ENCODE results near the gene DPYSL3.
A peak's percentile ranks its signal among the peaks of the same experiment; 100 is the strongest.

The DPYSL3 gene

GRCh38 chr5:147403651-147404640 is 105.9 kb downstream of the DPYSL3 start:
- DNase-seq (ENCODE audit: low read depth): peak; percentile 86

DNA sequence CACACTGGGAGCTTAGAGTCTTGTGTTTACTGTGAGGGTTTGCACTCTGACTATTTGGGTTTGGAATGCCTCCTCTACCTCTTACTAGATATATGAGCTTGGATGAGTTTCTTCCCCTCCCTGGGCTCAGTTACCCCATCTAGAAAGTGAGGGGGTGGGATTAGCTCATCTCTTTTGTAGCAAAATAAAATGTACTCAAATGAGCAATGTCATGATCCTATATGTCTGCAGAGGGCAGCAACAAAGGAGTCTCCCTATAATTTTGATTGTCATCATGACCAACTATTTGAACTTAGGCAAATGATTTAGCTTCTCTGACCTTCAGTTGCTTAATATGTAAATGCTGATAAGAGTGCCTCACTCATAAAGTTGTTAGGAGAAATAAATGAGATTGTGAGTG is 109.0 kb downstream of the DPYSL3 start:
- DNase-seq (ENCODE audit: low read depth): no peak

DNA sequence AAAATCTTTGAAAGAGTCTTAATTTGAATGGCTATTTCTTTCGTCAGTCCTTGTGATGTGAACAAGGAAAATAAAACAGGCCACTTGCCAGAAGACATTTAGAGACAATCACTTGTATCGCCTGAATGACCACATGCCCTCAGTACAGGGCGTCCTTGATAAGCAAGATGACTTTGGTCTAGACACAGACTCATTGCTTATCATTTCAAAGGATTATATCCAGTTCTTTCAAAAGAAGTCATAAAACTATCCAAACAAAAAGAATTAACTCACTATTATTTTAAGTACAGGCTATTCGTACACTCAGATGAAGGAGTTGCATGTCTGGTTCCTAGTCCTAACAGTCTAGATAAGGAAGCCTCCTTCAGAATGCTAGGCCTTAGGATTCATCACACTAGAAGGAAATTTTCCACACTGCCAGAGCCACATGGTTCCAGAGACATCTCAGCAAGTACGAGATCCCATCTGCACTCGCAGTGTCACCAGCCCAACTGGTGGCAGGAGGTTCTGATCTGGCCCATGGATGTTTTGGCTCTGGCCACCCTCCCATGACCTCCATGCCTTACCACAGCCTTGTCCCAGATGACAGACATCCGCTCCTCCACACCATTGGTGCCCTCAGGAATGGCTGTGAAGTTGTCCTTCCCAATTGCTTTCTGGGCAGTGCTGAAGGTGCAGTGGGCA is 109.6 kb downstream of the DPYSL3 start:
- no peak for DNase-seq (ENCODE audit: low read depth)

- peak; percentile 61 for DNase-seq (ENCODE audit: low read depth)
Measured at GRCh38 chr5:147398860-147399259, 111.0 kb downstream of the DPYSL3 start.

DNA sequence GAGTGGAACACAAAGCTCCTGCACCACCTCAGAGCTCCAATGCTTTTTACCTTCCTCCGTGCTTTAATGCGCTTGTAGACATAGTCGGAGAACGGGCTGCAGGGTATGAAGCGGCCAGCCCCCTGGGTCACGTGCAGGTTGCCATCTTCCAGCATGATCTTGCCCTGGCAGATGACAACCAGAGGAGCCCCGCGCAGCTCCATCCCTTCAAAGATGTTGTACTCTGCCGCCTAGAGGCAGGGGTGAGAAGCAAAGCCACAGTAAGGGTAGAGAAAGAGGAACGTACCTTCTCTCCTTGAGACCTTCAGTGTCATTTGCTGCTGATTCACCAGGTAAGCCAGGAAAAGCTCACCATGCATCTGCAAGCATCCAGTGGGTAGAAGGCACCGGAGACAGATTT is 112.3 kb downstream of the DPYSL3 start:
- no peak for DNase-seq (ENCODE audit: low read depth)

- no peak for DNase-seq (ENCODE audit: low read depth)
Measured at GRCh38 chr5:147396070-147396823, 113.6 kb downstream of the DPYSL3 start.

DNA sequence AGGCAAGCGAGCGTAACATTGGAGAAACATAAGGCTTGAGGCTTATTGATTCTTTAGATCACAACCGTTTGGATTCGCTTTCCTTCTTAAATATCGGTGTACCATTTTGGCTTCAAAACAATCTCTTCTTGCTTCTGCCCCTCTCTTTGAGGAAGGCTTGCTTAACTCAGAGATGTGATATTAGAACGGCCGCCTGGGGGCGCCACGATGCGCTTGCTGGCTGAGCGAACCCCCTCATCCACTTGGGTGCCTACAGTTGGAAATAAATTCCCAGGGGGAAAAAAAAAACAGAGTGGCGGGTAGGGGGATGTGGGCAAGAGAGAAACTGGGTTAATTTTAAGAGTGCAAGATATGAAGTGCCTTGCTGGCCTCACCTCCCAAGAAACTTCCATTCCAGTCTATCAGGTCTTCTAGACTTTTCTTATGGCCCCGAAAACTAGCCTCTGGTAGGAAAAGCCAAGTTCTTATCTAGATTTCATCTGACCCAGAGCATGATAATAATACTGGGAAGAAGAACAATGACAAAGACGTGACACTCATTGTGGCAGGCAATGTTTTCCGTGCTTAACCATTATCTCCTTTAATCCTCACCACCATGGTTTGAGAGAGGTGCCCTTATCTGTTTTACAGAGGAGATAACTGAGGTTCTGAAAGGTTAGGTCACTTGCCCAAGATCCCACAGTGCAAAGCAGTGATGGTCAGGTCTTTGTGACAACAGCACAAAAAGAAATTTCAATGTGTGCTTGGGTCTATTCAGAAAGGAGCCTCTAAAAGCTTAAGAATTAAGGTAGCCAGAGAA is 115.8 kb downstream of the DPYSL3 start:
- DNase-seq (ENCODE audit: low read depth): no peak

DNA sequence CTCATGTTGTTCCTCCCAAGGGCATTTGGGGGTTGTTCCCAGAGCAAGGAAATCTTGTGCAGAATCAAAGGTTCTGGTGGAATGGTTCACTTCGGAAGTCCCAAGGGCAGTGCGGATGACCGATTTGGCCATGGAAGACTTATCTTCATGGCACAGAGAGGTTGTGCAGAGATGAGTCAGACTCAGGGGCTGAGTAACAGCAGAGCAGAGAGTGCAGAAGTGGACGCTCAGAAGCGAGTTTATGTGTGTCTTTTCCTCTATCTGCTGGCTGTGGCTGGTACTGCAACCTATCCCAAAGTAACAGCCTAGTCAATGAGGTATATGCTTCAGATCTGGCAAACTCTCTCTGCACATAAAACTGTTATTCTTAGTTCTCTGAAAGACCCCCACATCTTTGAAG is 118.1 kb downstream of the DPYSL3 start:
- DNase-seq (ENCODE audit: low read depth): peak; percentile 47

DNA sequence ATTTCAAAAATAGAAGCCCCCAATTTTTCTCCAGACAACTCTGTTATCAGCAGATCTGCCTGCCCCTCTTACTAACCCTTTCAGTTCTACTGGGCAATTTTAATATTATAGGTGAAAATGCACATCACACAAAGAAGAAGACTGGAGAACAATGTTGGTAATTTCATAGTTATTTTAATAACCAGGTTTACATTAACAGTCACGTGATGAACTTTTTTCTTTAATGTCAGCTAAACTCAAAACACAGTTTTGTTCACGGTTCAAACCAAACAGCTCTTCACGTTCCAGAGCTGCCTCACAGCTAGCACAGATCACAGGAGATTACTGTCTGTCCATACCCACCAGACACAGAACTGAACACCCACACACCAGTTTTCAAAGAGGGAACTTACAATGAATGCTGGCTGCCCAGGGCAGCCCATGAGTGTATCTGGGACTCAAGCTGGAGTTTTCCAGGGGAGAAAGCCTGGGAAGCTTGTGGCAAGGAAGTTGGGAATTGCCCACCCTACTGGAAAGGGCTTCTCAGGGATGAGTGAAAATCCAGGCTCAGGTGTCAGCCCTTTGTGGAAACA is 119.1 kb downstream of the DPYSL3 start:
- DNase-seq (ENCODE audit: low read depth): no peak

DNA sequence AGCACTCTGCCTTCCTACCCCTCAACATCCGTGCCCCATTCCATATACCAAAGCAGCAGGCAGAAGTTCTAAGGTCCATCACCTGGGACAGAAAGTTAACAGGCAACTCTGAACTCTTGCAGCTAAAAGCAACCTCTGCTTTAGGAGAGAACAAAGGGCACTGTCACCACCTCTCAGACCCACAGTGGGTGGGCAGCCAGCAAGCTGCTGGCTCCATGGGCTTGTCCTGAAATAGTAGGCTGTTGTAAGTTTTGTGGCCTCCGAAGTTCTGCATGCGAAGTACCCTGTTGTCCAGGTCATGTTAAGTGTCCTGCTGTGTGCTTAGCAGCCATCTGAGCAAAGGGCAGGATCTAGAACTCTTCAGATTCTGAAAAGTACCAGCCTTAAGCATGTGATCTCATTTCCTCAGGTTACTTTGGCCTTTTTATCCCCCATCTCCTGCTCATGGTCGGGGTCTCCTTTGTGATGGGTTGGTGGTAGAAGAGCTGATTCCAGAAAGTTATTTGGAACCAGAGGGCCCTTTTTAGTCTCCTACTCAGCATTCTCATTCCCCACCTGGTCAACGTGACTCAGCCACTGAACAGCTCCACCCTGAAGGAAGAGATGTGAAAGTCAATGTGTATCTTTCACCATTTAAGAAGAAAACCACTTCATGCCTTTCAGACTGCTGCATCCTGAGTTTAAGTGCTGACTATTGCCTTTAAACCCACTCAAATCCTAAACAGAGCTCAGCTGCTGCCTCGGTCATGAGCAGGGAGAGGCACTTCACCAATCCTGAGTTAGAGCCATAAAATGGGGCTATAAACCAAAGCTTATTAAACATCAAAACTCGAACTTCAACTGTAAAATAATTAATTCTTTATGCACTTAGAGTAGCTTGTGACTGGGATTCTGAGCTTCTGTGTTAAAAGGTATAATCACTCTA is 121.4 kb downstream of the DPYSL3 start:
- no peak for DNase-seq (ENCODE audit: low read depth)

GRCh38 chr5:147387109-147387508 is 122.8 kb downstream of the DPYSL3 start:
- no peak for DNase-seq (ENCODE audit: low read depth)

- no peak for DNase-seq (ENCODE audit: low read depth)
Measured at GRCh38 chr5:147384346-147385193, 125.3 kb downstream of the DPYSL3 start.

GRCh38 chr5:147382776-147383175 is 127.1 kb downstream of the DPYSL3 start:
- DNase-seq (ENCODE audit: low read depth): no peak

DNA sequence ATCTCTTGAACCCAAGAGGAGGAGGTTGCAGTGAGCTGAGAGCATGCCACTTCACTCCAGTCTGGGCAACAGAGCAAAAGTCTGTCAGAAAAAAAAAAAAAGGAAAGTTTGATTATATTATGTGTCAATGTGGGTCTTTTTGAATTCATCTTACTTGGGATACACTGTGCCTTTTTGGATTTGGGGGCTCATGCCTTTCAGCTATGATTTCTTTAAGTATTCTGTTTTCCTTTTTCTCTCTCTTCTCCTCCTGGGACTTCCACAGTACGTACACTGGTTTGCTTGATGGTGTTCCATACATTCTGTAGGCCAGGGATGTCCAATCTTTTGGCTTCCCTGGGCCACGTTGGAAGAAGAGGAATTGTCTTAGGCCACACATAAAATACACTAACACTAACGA is 128.3 kb downstream of the DPYSL3 start:
- DNase-seq (ENCODE audit: low read depth): no peak

DNA sequence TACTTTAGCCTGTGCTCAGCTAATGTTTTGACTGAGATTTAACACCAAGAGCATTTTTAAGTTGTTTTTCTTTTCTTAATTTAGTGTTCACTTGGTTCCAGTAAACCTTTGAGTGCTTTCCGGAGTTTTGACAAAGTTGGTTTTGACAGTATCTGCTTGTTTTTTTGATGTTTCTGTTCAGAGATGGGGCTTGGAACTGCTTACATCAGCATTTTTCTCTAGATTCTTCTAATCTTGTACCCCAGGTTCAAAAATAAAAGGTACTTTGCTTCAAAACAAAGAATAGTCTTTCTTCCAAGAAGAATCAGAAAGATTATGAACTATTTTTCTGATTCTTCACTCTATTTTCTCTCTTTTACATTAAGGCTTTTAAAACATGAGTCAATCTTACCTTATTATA is 132.2 kb downstream of the DPYSL3 start:
- no peak for DNase-seq (ENCODE audit: low read depth)

- no peak for DNase-seq (ENCODE audit: low read depth)
Measured at GRCh38 chr5:147375151-147375550, 134.7 kb downstream of the DPYSL3 start.

GRCh38 chr5:147373328-147373727 is 136.5 kb downstream of the DPYSL3 start:
- no peak for DNase-seq (ENCODE audit: low read depth)

DNA sequence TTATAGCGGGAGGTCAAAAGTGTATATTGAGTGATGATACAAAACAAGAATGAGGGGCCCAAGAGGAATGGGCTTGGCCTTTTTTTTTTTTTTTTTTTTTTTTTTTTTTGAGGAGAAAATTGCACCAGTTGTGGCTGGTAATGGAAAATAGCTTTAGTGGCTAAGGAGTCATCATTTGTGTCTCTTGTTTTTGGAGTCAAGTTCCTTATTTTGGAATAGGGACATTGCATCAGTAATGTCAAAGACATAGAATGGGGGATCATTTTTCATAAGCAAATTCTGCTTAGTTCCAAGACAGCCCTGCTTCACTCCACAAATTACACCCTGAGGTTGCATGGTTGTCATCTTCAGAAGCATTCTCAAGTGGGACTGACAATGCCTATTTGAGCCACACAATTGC is 137.7 kb downstream of the DPYSL3 start:
- no peak for DNase-seq (ENCODE audit: low read depth)

DNA sequence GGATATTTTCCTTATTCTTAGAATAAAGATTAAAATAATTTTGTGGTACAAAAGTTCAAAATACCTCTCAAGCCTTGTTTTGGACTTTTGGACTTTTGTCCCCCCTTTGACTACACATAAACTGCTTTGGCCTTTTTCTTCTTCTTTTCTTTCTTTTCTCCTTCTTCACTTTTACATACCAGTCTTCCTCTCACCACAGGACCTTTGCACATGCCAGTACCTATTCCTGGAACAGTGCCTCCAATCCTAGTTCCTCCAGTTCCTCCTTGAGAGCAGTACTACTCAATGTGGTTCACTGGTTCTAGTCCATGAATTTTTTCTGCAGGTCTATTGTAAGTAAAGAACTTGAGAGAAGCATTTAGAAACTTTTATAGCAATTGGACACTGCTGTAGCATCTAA is 138.6 kb downstream of the DPYSL3 start:
- no peak for DNase-seq (ENCODE audit: low read depth)
